ENCODE data around the gene SENP3.

SENP3 gene

GRCh38 chr17:7561589-7562207, at the start of gene SENP3:
TSS of gene SENP3 (plus strand) at chr17:7561919. CDS start at chr17:7563077, 1,158 bp downstream.
- DNase-seq, result peak; percentile 88
- Histone ChIP-seq H3K4me3 (ENCODE audit: low read depth, low read length) (peak within 1 kb of the TSS; percentile 65), H3K27ac (peak within 1 kb of the TSS; percentile 95), H3K9me3 (ENCODE audit: severe bottlenecking) (no peaks in the 10 kb centered on the region), H3K27me3 (ENCODE audit: insufficient read depth, low read depth, severe bottlenecking) (no peaks in the 10 kb centered on the region), H3K36me3 (peaks cover 39% of the 10 kb centered on the region)
- TF ChIP-seq, protein P1, sequence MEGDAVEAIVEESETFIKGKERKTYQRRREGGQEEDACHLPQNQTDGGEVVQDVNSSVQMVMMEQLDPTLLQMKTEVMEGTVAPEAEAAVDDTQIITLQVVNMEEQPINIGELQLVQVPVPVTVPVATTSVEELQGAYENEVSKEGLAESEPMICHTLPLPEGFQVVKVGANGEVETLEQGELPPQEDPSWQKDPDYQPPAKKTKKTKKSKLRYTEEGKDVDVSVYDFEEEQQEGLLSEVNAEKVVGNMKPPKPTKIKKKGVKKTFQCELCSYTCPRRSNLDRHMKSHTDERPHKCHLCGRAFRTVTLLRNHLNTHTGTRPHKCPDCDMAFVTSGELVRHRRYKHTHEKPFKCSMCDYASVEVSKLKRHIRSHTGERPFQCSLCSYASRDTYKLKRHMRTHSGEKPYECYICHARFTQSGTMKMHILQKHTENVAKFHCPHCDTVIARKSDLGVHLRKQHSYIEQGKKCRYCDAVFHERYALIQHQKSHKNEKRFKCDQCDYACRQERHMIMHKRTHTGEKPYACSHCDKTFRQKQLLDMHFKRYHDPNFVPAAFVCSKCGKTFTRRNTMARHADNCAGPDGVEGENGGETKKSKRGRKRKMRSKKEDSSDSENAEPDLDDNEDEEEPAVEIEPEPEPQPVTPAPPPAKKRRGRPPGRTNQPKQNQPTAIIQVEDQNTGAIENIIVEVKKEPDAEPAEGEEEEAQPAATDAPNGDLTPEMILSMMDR (IDR thresholded peaks at IDR 0.05; ENCODE audit: low read depth, low read length), result no peak

DNA sequence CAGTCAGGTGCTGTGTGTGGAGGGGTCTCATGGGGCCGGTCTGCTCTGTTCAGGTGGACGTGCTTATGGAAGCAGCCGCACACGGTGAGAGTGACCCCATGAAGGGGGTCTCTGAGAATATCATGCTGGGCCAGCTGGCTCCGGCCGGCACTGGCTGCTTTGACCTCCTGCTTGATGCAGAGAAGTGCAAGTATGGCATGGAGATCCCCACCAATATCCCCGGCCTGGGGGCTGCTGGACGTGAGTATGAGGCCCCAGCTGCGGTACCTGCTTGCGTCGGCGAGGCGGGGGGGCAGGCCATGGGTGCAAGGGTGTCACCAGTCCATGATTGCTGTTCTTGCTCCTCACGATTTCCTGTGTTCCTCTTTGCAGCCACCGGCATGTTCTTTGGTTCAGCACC, 49.6 kb upstream of the SENP3 start:
- no peak for DNase-seq
- Histone ChIP-seq H3K27ac (no peak overlapping the region), H3K27me3 (ENCODE audit: insufficient read depth, low read depth, severe bottlenecking) (no peaks in the 10 kb centered on the region), H3K4me3 (ENCODE audit: low read depth, low read length) (no peak overlapping the region), H3K9me3 (ENCODE audit: severe bottlenecking) (no peaks in the 10 kb centered on the region), H3K36me3 (peaks cover 81% of the 10 kb centered on the region)
- TF ChIP-seq, protein P1 (IDR thresholded peaks at IDR 0.05; ENCODE audit: low read depth, low read length), result no peak

- no peak for DNase-seq
- Histone ChIP-seq H3K36me3 (peaks cover 72% of the 10 kb centered on the region), H3K27me3 (ENCODE audit: insufficient read depth, low read depth, severe bottlenecking) (no peaks in the 10 kb centered on the region), H3K9me3 (ENCODE audit: severe bottlenecking) (no peaks in the 10 kb centered on the region), H3K4me3 (ENCODE audit: low read depth, low read length) (no peak overlapping the region), H3K27ac (no peak overlapping the region)
- TF ChIP-seq, protein P1 (IDR thresholded peaks at IDR 0.05; ENCODE audit: low read depth, low read length), result no peak
Observed at GRCh38 chr17:7512824-7513540, 48.7 kb upstream of the SENP3 start.

DNA sequence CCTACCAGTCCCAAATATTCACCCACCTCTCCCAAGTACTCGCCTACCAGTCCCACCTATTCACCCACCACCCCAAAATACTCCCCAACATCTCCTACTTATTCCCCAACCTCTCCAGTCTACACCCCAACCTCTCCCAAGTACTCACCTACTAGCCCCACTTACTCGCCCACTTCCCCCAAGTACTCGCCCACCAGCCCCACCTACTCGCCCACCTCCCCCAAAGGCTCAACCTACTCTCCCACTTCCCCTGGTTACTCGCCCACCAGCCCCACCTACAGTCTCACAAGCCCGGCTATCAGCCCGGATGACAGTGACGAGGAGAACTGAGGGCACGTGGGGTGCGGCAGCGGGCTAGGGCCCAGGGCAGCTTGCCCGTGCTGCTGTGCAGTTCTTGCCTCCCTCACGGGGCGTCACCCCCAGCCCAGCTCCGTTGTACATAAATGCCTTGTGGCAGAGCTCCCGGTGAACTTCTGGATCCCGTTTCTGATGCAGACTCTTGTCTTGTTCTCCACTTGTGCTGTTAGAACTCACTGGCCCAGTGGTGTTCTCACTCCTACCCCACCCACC, 47.8 kb upstream of the SENP3 start:
- no peaks in the 10 kb centered on the region for H3K9me3 ChIP-seq (ENCODE audit: severe bottlenecking)
- DNase-seq, result no peak
- no peak overlapping the region for H3K27ac ChIP-seq
- H3K4me3 ChIP-seq (ENCODE audit: low read depth, low read length), result no peak overlapping the region
- peaks cover 66% of the 10 kb centered on the region for H3K36me3 ChIP-seq
- TF ChIP-seq, protein P1 (IDR thresholded peaks at IDR 0.05; ENCODE audit: low read depth, low read length), result no peak
- no peaks in the 10 kb centered on the region for H3K27me3 ChIP-seq (ENCODE audit: insufficient read depth, low read depth, severe bottlenecking)

GRCh38 chr17:7515911-7516610, 45.7 kb upstream of the SENP3 start:
- TF ChIP-seq, protein P1 (IDR thresholded peaks at IDR 0.05; ENCODE audit: low read depth, low read length), result no peak
- H3K27me3 ChIP-seq (ENCODE audit: insufficient read depth, low read depth, severe bottlenecking), result no peaks in the 10 kb centered on the region
- no peaks in the 10 kb centered on the region for H3K9me3 ChIP-seq (ENCODE audit: severe bottlenecking)
- H3K36me3 ChIP-seq, result peaks cover 45% of the 10 kb centered on the region
- no peak overlapping the region for H3K4me3 ChIP-seq (ENCODE audit: low read depth, low read length)
- DNase-seq, result no peak
- H3K27ac ChIP-seq, result no peak overlapping the region

All from WERI-Rb-1 (cell line).